HepG2 (cell line): ENCODE results near the gene DGCR2. TPM values are rescaled to one million over a fixed set of nuclear protein-coding genes. Genes with fewer than 3 reads are reported as not detected.

ENCODE experiments used
- ATAC-seq: fragments of 200-7000 bp; cut with Tn5 transposase; 3 replicates; pipeline ENCODE4 v1.9.1; 2020; ENCODE audit warnings: mild to moderate bottlenecking, moderate library complexity
- BruUV-seq: library from RNA; stranded (reverse); fragments of 400-500 nt; replicated peaks from 2 replicates; lab custom pipeline; 2021; lab: Mats Ljungman, UMichigan
- CTCF ChIA-PET: fragments of 300-600 bp; formaldehyde crosslinking; extraction: SDS; loops from one replicate; lab custom pipeline; 2021; ENCODE audit warnings: low total read pairs, inconsistent platforms, low intra/inter-chr PET ratio; lab: Yijun Ruan, JAX
- POLR2A ChIA-PET: fragments of 350-600 bp; sonication (Branson Sonifier 250); formaldehyde crosslinking; loops from one replicate; lab custom pipeline; 2020; ENCODE audit warnings: antibody characterized with exemption, inconsistent platforms; lab: Yijun Ruan, JAX
- DNase-seq: peaks from one replicate; pipeline ENCODE4 v3.0.0-alpha.2; 2015; ENCODE audit warnings: low spot score
- FAIRE-seq: peaks from 3 replicates; lab custom pipeline; 2011; peaks lifted over from hg19 to GRCh38; lab: Jason Lieb, UNC
- H2AFZ ChIP-seq: one replicate; pipeline ENCODE4 v1.6.1; 2011; ENCODE audit warnings: low read length, inconsistent platforms
- H3K27ac ChIP-seq: fragments of 300-600 bp; 3 replicates; pipeline ENCODE4 v1.8.0; 2011; ENCODE audit warnings: mixed run types, mild to moderate bottlenecking, mixed read lengths, low read length, inconsistent platforms; ENCODE audit not compliant: insufficient read depth; ENCODE audit errors: extremely low read length
- H3K27me3 ChIP-seq, 2 experiments: fragments of 200-600 bp in 1 of 2; 2 replicates in 1 of 2; 3 replicates in 1 of 2; pipeline versions ENCODE4 v1.6.0 to v1.8.0; 2011; ENCODE audit warnings: low read length in 2 of 2, mild to moderate bottlenecking in 2 of 2, moderate library complexity in 2 of 2, inconsistent platforms in 1 of 2; ENCODE audit not compliant: insufficient read depth in 2 of 2, control insufficient read depth in 1 of 2
- H3K36me3 ChIP-seq, 2 experiments: fragments of 200-600 bp in 1 of 2; replicated peaks in 1 of 2; 2 replicates in 1 of 2; 3 replicates in 1 of 2; pipeline versions ENCODE4 v1.5.1 to v1.8.0; 2011; ENCODE audit warnings: low read length in 2 of 2, inconsistent platforms in 1 of 2; ENCODE audit not compliant: insufficient read depth in 2 of 2, control insufficient read depth in 1 of 2
- H3K4me1 ChIP-seq: 2 replicates; pipeline ENCODE4 v1.5.1; 2012; ENCODE audit warnings: low read length, inconsistent platforms; ENCODE audit not compliant: insufficient read depth
- H3K4me2 ChIP-seq: 2 replicates; pipeline ENCODE4 v1.6.0; 2011; ENCODE audit warnings: low read depth, low read length, inconsistent platforms
- H3K4me3 ChIP-seq, 3 experiments: fragments of 200-600 bp in 1 of 3; sonication (generic), shearing (Covaris generic) in 1 of 3; replicated peaks in 1 of 3; 2 replicates each; pipeline ENCODE4 v1.5.1; 2011 to 2016; ENCODE audit warnings: low read length in 3 of 3, inconsistent platforms in 2 of 3, low read depth in 2 of 3, mild to moderate bottlenecking in 2 of 3, control low read depth in 1 of 3, mixed read lengths in 1 of 3; ENCODE audit not compliant: insufficient read depth in 1 of 3
- H3K79me2 ChIP-seq: one replicate; pipeline ENCODE4 v1.6.1; 2011; ENCODE audit warnings: low read length, inconsistent platforms; ENCODE audit not compliant: insufficient read depth
- H3K9ac ChIP-seq: 2 replicates; pipeline ENCODE4 v1.6.0; 2011; ENCODE audit warnings: mild to moderate bottlenecking, low read depth, low read length, inconsistent platforms; ENCODE audit not compliant: insufficient read depth
- H3K9me3 ChIP-seq: 2 replicates; pipeline ENCODE4 v1.5.1; 2012; ENCODE audit warnings: mild to moderate bottlenecking, low read length
- H4K20me1 ChIP-seq: 2 replicates; pipeline ENCODE4 v1.6.0; 2011; ENCODE audit warnings: inconsistent platforms, mild to moderate bottlenecking, low read length, moderate library complexity; ENCODE audit not compliant: insufficient read depth
- AGO2 ChIP-seq: fragments of 200-400 bp; formaldehyde crosslinking; optimal IDR thresholded peaks from 2 replicates; pipeline ENCODE3; 2017; ENCODE audit warnings: mild to moderate bottlenecking, low read depth, low read length, moderate library complexity
- AKAP8 ChIP-seq: sonication (generic); formaldehyde crosslinking; IDR thresholded peaks from 2 replicates; pipeline ENCODE4 v1.5.1; 2020; ENCODE audit warnings: mild to moderate bottlenecking, missing genetic modification reagents
- ARHGAP35 ChIP-seq: sonication (generic); formaldehyde crosslinking; IDR thresholded peaks from 2 replicates; pipeline ENCODE4 v1.9.0; 2022; ENCODE audit warnings: mild to moderate bottlenecking, inconsistent platforms, moderate library complexity, missing genetic modification reagents, borderline replicate concordance
- KLF16 ChIP-seq, 2 experiments: sonication (generic) in 1 of 2; formaldehyde crosslinking in 1 of 2; IDR thresholded peaks; 2 replicates each; pipeline versions ENCODE4 v1.6.1 to v1.8.0; 2016 to 2023; ENCODE audit warnings: missing genetic modification reagents in 2 of 2, missing compliant biosample characterization in 1 of 2
- POLR2A ChIP-seq, 2 experiments: IDR thresholded peaks; 2 replicates each; pipeline ENCODE4 v1.6.1; 2011; ENCODE audit warnings: low read depth in 2 of 2, low read length in 2 of 2, mild to moderate bottlenecking in 1 of 2, moderate library complexity in 1 of 2; ENCODE audit not compliant: insufficient read depth in 1 of 2
- PRMT3 ChIP-seq: sonication (generic); formaldehyde crosslinking; IDR thresholded peaks from 2 replicates; pipeline ENCODE4 v1.8.1; 2022; ENCODE audit warnings: low read depth, mild to moderate bottlenecking, moderate library complexity, missing genetic modification reagents, borderline replicate concordance
- RBM22 ChIP-seq: fragments of 200-400 bp; formaldehyde crosslinking; optimal IDR thresholded peaks from 2 replicates; pipeline ENCODE3; 2017; ENCODE audit warnings: mild to moderate bottlenecking, low read length, moderate library complexity
- SAP130 ChIP-seq: IDR thresholded peaks from 2 replicates; pipeline ENCODE4 v1.6.1; 2016; ENCODE audit warnings: low read depth
- STAG1 ChIP-seq: sonication (generic); formaldehyde crosslinking; IDR thresholded peaks from 2 replicates; pipeline ENCODE4 v1.4.0; 2020; ENCODE audit warnings: missing genetic modification reagents
- ZC3H13 ChIP-seq: sonication (generic); formaldehyde crosslinking; IDR thresholded peaks from 2 replicates; pipeline ENCODE4 v1.8.1; 2023; ENCODE audit warnings: mild to moderate bottlenecking, missing genetic modification reagents, moderate library complexity
- ZNF121 ChIP-seq: sonication (generic); formaldehyde crosslinking; IDR thresholded peaks from 2 replicates; pipeline ENCODE4 v1.5.0; 2020; ENCODE audit warnings: mild to moderate bottlenecking, missing genetic modification reagents
- ZNF253 ChIP-seq: sonication (generic); formaldehyde crosslinking; IDR thresholded peaks from 2 replicates; pipeline ENCODE4 v1.8.0; 2022; ENCODE audit warnings: mild to moderate bottlenecking, missing genetic modification reagents, borderline replicate concordance
- ZNF343 ChIP-seq: sonication (generic); formaldehyde crosslinking; IDR thresholded peaks from 2 replicates; pipeline ENCODE4 v1.4.0; 2020; ENCODE audit warnings: mild to moderate bottlenecking, missing genetic modification reagents
- ZNF747 ChIP-seq: sonication (generic); formaldehyde crosslinking; IDR thresholded peaks from 2 replicates; pipeline ENCODE4 v1.8.1; 2023; ENCODE audit warnings: missing genetic modification reagents, mild to moderate bottlenecking, borderline replicate concordance
- whole genome bisulfite sequencing: methylation state at CpG from one replicate; pipeline ENCODE4 v1.1.6; 2017; ENCODE audit warnings: low lambda C conversion rate; 5-methylcytosine and 5-hydroxymethylcytosine counted together
- in situ Hi-C: cut with HindIII; loops from 2 replicates; pipeline ENCODE4 v1.10.0; 2017; ENCODE audit warnings: low pct_unique_long_range_greater_than_20kb; ENCODE audit not compliant: extremely low pct_ligation_motif_present
- intact Hi-C: fragments of 100-400 bp; cut with micrococcal nuclease; formaldehyde crosslinking; loops from one replicate; pipeline ENCODE4 v1.10.0; 2022; ENCODE audit not compliant: unreplicated experiment
- polyA plus RNA-seq, 8 experiments: library from polyadenylated mRNA; depleted of rRNA in 3 of 8; stranded (reverse) in 7 of 8; unstranded in 1 of 8; fragments of >200 nt; fragmentation: Illumina TruSeq in 4 of 8; extraction: Trizol in 4 of 8; gene quantifications; 2 replicates each; pipeline versions ENCODE4 v1.2.1 to v1.2.3, GENCODE V29; 2011 to 2016; ENCODE audit warnings: low read depth in 4 of 8, missing spikeins in 1 of 8, mixed read lengths in 1 of 8; ENCODE audit not compliant: insufficient read depth in 1 of 8
- total RNA-seq, 5 experiments: library from RNA; depleted of rRNA; stranded (reverse); fragments of >200 nt; fragmentation: Illumina TruSeq; extraction: Trizol; gene quantifications; 2 replicates each; pipeline ENCODE4 v1.2.3, GENCODE V29; 2016; ENCODE audit warnings: low read depth in 1 of 5
- TF ChIP-seq, protein P1 (sequence below): IDR thresholded peaks from 2 replicates; pipeline ENCODE4 v1.6.1; 2018; ENCODE audit warnings: missing genetic modification reagents, mild to moderate bottlenecking, missing compliant biosample characterization
- TF ChIP-seq, protein P2 (sequence below): sonication (generic); formaldehyde crosslinking; IDR thresholded peaks from 2 replicates; pipeline ENCODE4 v1.5.0; 2020; ENCODE audit warnings: mild to moderate bottlenecking, missing genetic modification reagents, moderate library complexity

DGCR2 gene
- total and polyA plus RNA-seq, 2 of the 13 experiments (the other 11 are each of a cell fraction or from before 2014, with no cell fraction given) = 23.1 to 35.3 TPM

DNA sequence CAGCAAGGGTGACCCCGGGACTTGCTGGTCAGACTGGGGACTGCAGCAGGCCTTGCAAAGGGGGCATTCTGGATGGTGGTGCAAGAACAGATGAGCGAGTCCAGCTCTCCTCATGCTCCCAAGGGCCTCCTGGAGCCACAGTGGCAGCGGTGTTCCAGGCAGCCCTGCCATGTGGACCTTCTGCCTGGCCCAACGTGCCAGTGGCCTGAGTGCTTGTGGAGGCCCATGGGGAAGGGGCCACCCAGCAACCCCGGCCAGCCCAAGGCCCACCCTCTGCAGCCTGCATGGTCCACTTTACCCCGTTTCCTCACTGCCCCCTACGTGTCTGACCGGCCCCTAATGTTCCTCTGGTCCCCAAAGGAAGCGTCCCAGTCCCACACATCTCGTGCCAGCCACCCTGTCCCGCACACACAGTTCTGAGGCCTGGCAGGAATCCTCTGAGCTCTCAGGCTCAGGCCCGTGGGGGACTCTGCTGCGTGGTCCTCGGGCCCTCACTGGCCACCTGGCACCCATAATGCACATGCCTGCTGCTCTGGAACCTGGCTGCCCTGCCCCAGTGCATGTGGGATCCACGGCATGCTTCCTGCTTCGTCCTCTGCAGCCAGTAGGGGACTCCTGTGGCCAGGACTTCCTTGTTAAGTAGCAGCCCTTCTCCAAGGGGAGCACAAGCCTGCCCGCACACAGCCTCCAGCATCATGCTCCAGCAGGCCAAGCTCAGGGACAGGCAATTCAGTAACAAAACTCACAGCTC is 85.5 kb downstream of the DGCR2 start:
- BruUV-seq = TSS peak; percentile 33
- in situ Hi-C loops = no loop called here

More for the DNA sequence above, 85.5 kb downstream of the DGCR2 start:
- WGBS = 90% methylated on average over 8 of the region's 17 CpGs
- Histone ChIP-seq H3K4me3 (no peak overlapping the region), H3K79me2 (no peaks in the 10 kb centered on the region), H3K9me3 (no peaks in the 10 kb centered on the region), H3K9ac (no peak overlapping the region), H3K27ac (no peak overlapping the region), H2AFZ (no peak overlapping the region), H3K27me3 (no peaks in the 10 kb centered on the region; a peak in 1 of 5 replicates), H4K20me1 (no peaks in the 10 kb centered on the region), H3K4me1 (no peaks in the 10 kb centered on the region), H3K4me2 (no peak overlapping the region), H3K36me3 (peaks cover 11 to 22% of the 10 kb centered on the region in 2 experiments; a peak in 4 of 5 replicates)
- CTCF ChIA-PET = no interaction called here
- TF ChIP-seq ARHGAP35 (CRISPR knock-in tag) (no peak), AGO2 (peak; percentile 91), STAG1 (CRISPR knock-in tag) (peak; percentile 6; the same call in 1 of the 2 replicates), ZNF121 (CRISPR knock-in tag) (peak; percentile 38; the same call in 1 of the 2 replicates), ZNF747 (CRISPR knock-in tag) (no peak), POLR2A (IDR thresholded peaks at IDR 0.05; ENCODE audit: insufficient read depth in 1 of 2, low read depth in 2 of 2, low read length in 2 of 2) (0 out of 4 replicates have a peak, but pooled peaks of 1 of the 2 experiments have one; percentile 19), ZNF253 (CRISPR knock-in tag) (no peak), SAP130 (no peak), KLF16 (CRISPR knock-in tag; IDR thresholded peaks at IDR 0.05) (no peak), PRMT3 (CRISPR knock-in tag) (no peak), ZNF343 (CRISPR knock-in tag) (no peak), ZC3H13 (CRISPR knock-in tag) (peak; percentile 67; the same call in 1 of the 2 replicates), AKAP8 (CRISPR knock-in tag) (0 out of 2 replicates have a peak, but pooled peaks have one; percentile 24), RBM22 (peak; percentile 87)
- TF ChIP-seq, protein P1, sequence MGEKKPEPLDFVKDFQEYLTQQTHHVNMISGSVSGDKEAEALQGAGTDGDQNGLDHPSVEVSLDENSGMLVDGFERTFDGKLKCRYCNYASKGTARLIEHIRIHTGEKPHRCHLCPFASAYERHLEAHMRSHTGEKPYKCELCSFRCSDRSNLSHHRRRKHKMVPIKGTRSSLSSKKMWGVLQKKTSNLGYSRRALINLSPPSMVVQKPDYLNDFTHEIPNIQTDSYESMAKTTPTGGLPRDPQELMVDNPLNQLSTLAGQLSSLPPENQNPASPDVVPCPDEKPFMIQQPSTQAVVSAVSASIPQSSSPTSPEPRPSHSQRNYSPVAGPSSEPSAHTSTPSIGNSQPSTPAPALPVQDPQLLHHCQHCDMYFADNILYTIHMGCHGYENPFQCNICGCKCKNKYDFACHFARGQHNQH (CRISPR knock-in tag) = no peak
- TF ChIP-seq, protein P2, sequence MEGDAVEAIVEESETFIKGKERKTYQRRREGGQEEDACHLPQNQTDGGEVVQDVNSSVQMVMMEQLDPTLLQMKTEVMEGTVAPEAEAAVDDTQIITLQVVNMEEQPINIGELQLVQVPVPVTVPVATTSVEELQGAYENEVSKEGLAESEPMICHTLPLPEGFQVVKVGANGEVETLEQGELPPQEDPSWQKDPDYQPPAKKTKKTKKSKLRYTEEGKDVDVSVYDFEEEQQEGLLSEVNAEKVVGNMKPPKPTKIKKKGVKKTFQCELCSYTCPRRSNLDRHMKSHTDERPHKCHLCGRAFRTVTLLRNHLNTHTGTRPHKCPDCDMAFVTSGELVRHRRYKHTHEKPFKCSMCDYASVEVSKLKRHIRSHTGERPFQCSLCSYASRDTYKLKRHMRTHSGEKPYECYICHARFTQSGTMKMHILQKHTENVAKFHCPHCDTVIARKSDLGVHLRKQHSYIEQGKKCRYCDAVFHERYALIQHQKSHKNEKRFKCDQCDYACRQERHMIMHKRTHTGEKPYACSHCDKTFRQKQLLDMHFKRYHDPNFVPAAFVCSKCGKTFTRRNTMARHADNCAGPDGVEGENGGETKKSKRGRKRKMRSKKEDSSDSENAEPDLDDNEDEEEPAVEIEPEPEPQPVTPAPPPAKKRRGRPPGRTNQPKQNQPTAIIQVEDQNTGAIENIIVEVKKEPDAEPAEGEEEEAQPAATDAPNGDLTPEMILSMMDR (CRISPR knock-in tag) = peak; percentile 33; the same call in 1 of the 2 replicates
- intact Hi-C loops = no loop called here
- ATAC-seq (peak; percentile 13), FAIRE-seq (no peak), DNase-seq (no peak)
- POLR2A ChIA-PET = no interaction called here
